ENCODE data around the gene CATSPER1.
"Not testable (repeated sequence)": the region's sequence is repeated elsewhere in the genome, so short reads cannot be mapped to it uniquely, and the experiment has no call there.

The CATSPER1 gene

GRCh38 chr11:66035653-66036333 lies 9.5 kb upstream of the CATSPER1 start:
- H3K9me2 ChIP-seq (replicated peaks; ENCODE audit: insufficient read depth, low read length), result no peaks in the 10 kb centered on the region
- no peak overlapping the region for H3K27ac ChIP-seq (ENCODE audit: low read length)
- H3K79me2 ChIP-seq (ENCODE audit: low read length), result no peaks in the 10 kb centered on the region
- DNase-seq, result no peak
- no peaks in the 10 kb centered on the region for H3K36me3 ChIP-seq (replicated peaks; ENCODE audit: insufficient read depth, low read length)
- no peaks in the 10 kb centered on the region for H4K20me1 ChIP-seq (ENCODE audit: insufficient read depth, low read length)
- TF ChIP-seq EZH2 (optimal IDR thresholded peaks at IDR 0.05; ENCODE audit: low read depth, low read length), result no peak
- TF ChIP-seq EZH2phosphoT487 (IDR thresholded peaks at IDR 0.05; ENCODE audit: low read length), result no peak
- TF ChIP-seq CTCF (IDR thresholded peaks at IDR 0.05; ENCODE audit: low read length), result no peak
- H3K4me1 ChIP-seq (ENCODE audit: low read length), result no peaks in the 10 kb centered on the region
- no peaks in the 10 kb centered on the region for H3F3A ChIP-seq (ENCODE audit: insufficient read depth, low read length)
- H3K9me3 ChIP-seq (replicated peaks; ENCODE audit: insufficient read depth, low read length), result no peaks in the 10 kb centered on the region
- H3K9ac ChIP-seq (ENCODE audit: low read length), result no peak overlapping the region
- H3K27me3 ChIP-seq (replicated peaks; ENCODE audit: insufficient read depth, low read length), result no peaks in the 10 kb centered on the region
- H2AFZ ChIP-seq (ENCODE audit: low read length), result no peak overlapping the region
- H3K4me3 ChIP-seq (ENCODE audit: low read length), result no peak overlapping the region
- no peak overlapping the region for H3K4me2 ChIP-seq (ENCODE audit: low read depth, low read length)

GRCh38 chr11:66032957-66033735 lies 6.9 kb upstream of the CATSPER1 start:
- Histone ChIP-seq H3K79me2 (ENCODE audit: low read length) (no peaks in the 10 kb centered on the region), H2AFZ (ENCODE audit: low read length) (no peak overlapping the region), H3K4me2 (ENCODE audit: low read depth, low read length) (no peak overlapping the region), H3K27ac (ENCODE audit: low read length) (no peak overlapping the region), H3K9me3 (replicated peaks; ENCODE audit: insufficient read depth, low read length) (no peaks in the 10 kb centered on the region), H3K27me3 (replicated peaks; ENCODE audit: insufficient read depth, low read length) (no peaks in the 10 kb centered on the region), H3K9me2 (replicated peaks; ENCODE audit: insufficient read depth, low read length) (no peaks in the 10 kb centered on the region), H3K9ac (ENCODE audit: low read length) (no peak overlapping the region), H4K20me1 (ENCODE audit: insufficient read depth, low read length) (no peaks in the 10 kb centered on the region), H3K4me3 (ENCODE audit: low read length) (no peak overlapping the region), H3K36me3 (replicated peaks; ENCODE audit: insufficient read depth, low read length) (no peaks in the 10 kb centered on the region), H3F3A (ENCODE audit: insufficient read depth, low read length) (no peaks in the 10 kb centered on the region), H3K4me1 (ENCODE audit: low read length) (peaks cover 2% of the 10 kb centered on the region)
- TF ChIP-seq CTCF (IDR thresholded peaks at IDR 0.05; ENCODE audit: low read length), result no peak
- TF ChIP-seq EZH2phosphoT487 (IDR thresholded peaks at IDR 0.05; ENCODE audit: low read length), result no peak
- no peak for TF ChIP-seq EZH2 (optimal IDR thresholded peaks at IDR 0.05; ENCODE audit: low read depth, low read length)
- peak; percentile 21 for DNase-seq

GRCh38 chr11:66023186-66023440 lies 3.2 kb downstream of the CATSPER1 start:
- not testable (repeated sequence) for H3K36me3 ChIP-seq (replicated peaks; ENCODE audit: insufficient read depth, low read length); H3F3A ChIP-seq (ENCODE audit: insufficient read depth, low read length); DNase-seq; H2AFZ ChIP-seq (ENCODE audit: low read length); H3K9me2 ChIP-seq (replicated peaks; ENCODE audit: insufficient read depth, low read length); H3K4me2 ChIP-seq (ENCODE audit: low read depth, low read length); H4K20me1 ChIP-seq (ENCODE audit: insufficient read depth, low read length); H3K79me2 ChIP-seq (ENCODE audit: low read length); H3K27me3 ChIP-seq (replicated peaks; ENCODE audit: insufficient read depth, low read length); H3K9me3 ChIP-seq (replicated peaks; ENCODE audit: insufficient read depth, low read length); H3K4me3 ChIP-seq (ENCODE audit: low read length); H3K9ac ChIP-seq (ENCODE audit: low read length); H3K27ac ChIP-seq (ENCODE audit: low read length)
- peaks cover 12% of the 10 kb centered on the region for H3K4me1 ChIP-seq (ENCODE audit: low read length)
